Measurements from ENCODE around the gene SLC38A9. TPM values are rescaled to one million over a fixed set of nuclear protein-coding genes. Genes with fewer than 3 reads are reported as not detected.

Gene SLC38A9
- total RNA-seq, 1 donor from 2014 or later = 15.0 TPM

- DNase-seq (ENCODE audit: low read depth) = no peak
- TF ChIP-seq CTCF (conservative IDR thresholded peaks at IDR 0.05; ENCODE audit: low read depth, low read length) = no peak
Observed at GRCh38 chr5:55591686-55592085, 120.4 kb downstream of the SLC38A9 start.

GRCh38 chr5:55585206-55585610 is 126.9 kb downstream of the SLC38A9 start:
- TF ChIP-seq CTCF (conservative IDR thresholded peaks at IDR 0.05; ENCODE audit: low read depth, low read length) = no peak
- no peak overlapping the region for H3K4me3 ChIP-seq (ENCODE audit: low read depth, low read length)
- DNase-seq (ENCODE audit: low read depth) = no peak

More at GRCh38 chr5:55591686-55592085, 120.4 kb downstream of the SLC38A9 start:
- no peak overlapping the region for H3K4me3 ChIP-seq (ENCODE audit: low read depth, low read length)

GRCh38 chr5:55584398-55585205 is 127.5 kb downstream of the SLC38A9 start:
- DNase-seq (ENCODE audit: low read depth) = no peak
- TF ChIP-seq CTCF (conservative IDR thresholded peaks at IDR 0.05; ENCODE audit: low read depth, low read length) = no peak
- no peak overlapping the region for H3K4me3 ChIP-seq (ENCODE audit: low read depth, low read length)

GRCh38 chr5:55583578-55583977 is 128.5 kb downstream of the SLC38A9 start:
- no peak overlapping the region for H3K4me3 ChIP-seq (ENCODE audit: low read depth, low read length)
- no peak for DNase-seq (ENCODE audit: low read depth)
- TF ChIP-seq CTCF (conservative IDR thresholded peaks at IDR 0.05; ENCODE audit: low read depth, low read length) = no peak

- no peak for TF ChIP-seq CTCF (conservative IDR thresholded peaks at IDR 0.05; ENCODE audit: low read depth, low read length)
- no peak for DNase-seq (ENCODE audit: low read depth)
- no peak overlapping the region for H3K4me3 ChIP-seq (ENCODE audit: low read depth, low read length)
Observed at GRCh38 chr5:55582256-55582655, 129.9 kb downstream of the SLC38A9 start.

GRCh38 chr5:55580042-55580441 is 132.1 kb downstream of the SLC38A9 start:
- no peak for DNase-seq (ENCODE audit: low read depth)
- no peak overlapping the region for H3K4me3 ChIP-seq (ENCODE audit: low read depth, low read length)
- TF ChIP-seq CTCF (conservative IDR thresholded peaks at IDR 0.05; ENCODE audit: low read depth, low read length) = no peak

GRCh38 chr5:55578771-55579170 is 133.4 kb downstream of the SLC38A9 start:
- no peak overlapping the region for H3K4me3 ChIP-seq (ENCODE audit: low read depth, low read length)
- TF ChIP-seq CTCF (conservative IDR thresholded peaks at IDR 0.05; ENCODE audit: low read depth, low read length) = no peak
- no peak for DNase-seq (ENCODE audit: low read depth)

Data from epithelial cell of proximal tubule (primary cell).